ENCODE data around the gene GSTO2.

DNA sequence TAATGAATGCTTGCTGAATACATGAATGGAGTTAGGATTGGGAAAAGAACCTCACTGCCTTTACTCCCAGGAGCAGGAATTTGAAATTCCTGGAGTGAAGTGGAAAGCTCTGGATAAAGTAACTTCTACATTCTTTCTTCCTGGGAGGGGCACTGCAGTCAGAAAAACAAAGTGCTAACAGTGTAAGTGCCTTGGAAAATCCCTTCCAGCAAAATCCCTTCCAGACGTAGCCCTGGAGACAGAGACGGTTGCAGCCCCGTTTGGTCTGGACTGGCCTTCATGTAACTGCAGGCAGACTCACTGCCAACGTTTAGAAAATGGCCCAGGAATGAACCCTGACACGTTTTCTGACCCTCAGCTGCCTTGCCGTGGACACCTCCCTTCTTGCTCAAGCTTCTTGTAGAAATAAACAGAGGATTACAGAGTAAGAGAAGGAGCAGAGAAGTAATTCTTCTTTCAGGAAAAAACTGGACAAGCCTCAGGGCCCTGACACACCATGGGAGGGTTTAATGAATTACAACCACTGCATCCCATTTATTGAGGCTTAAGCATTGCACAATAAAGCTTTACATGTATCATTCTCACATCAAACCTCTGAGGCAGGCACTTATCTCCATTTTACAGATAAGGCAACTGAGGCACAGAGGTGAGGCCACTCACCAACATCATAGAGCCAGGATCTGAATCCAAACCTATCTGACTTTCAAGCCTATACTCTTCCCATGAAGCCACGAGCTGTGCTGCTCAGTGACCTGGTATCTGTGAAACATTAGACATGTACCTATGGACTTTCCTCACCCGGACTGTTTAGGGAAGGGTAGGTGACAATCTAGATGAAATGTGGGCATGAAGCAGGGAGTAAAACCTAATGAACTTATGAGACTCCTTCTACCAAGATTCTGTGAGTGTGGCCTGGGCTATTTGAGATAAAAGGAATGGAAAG lies 61.5 kb downstream of the GSTO2 start:
- TF ChIP-seq, protein P1, sequence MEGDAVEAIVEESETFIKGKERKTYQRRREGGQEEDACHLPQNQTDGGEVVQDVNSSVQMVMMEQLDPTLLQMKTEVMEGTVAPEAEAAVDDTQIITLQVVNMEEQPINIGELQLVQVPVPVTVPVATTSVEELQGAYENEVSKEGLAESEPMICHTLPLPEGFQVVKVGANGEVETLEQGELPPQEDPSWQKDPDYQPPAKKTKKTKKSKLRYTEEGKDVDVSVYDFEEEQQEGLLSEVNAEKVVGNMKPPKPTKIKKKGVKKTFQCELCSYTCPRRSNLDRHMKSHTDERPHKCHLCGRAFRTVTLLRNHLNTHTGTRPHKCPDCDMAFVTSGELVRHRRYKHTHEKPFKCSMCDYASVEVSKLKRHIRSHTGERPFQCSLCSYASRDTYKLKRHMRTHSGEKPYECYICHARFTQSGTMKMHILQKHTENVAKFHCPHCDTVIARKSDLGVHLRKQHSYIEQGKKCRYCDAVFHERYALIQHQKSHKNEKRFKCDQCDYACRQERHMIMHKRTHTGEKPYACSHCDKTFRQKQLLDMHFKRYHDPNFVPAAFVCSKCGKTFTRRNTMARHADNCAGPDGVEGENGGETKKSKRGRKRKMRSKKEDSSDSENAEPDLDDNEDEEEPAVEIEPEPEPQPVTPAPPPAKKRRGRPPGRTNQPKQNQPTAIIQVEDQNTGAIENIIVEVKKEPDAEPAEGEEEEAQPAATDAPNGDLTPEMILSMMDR (IDR thresholded peaks at IDR 0.05; ENCODE audit: low read length): no peak
- TF ChIP-seq EZH2 (optimal IDR thresholded peaks at IDR 0.05; ENCODE audit: low read depth, low read length): no peak

Data from MM.1S (cell line).